ENCODE data around the gene PDLIM7.

DNA sequence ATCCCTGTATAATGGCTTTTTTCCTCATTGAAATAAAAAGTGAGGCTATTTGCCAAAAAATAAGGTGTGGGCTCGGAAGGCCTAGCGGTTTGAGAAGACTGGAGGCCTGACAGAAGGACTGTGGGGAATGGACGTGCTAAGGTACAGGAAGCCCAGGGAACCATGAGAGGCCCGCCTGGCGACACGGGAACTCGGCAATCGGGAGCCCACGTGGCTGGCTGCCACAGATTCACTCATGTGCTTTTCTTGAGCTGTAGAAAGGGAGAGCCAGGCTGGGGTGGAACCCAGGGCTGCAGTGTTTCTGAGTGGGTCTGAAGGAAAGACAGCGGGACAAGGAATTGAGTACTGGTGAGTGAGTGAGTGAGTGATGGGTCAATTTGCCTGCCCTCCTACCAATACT, 31.2 kb upstream of the PDLIM7 start:
- TF ChIP-seq CTCF (conservative IDR thresholded peaks at IDR 0.05; ENCODE audit: low read depth in 2 of 2) (no peak), EZH2phosphoT487 (IDR thresholded peaks at IDR 0.05; ENCODE audit: unreplicated experiment) (no peak), EZH2 (IDR thresholded peaks at IDR 0.05; ENCODE audit: low read depth, unreplicated experiment) (no peak), CREB1 (CRISPR knock-in tag; IDR thresholded peaks at IDR 0.05; ENCODE audit: low read depth) (no peak), REST (IDR thresholded peaks at IDR 0.05; ENCODE audit: unreplicated experiment) (no peak)
